ENCODE results near the gene DPYSL4. TPM values are rescaled to one million over a fixed set of nuclear protein-coding genes. Genes with fewer than 3 reads are reported as not detected.

DPYSL4 gene
- total RNA-seq, 1 donor from 2014 or later = 35.2 TPM

DNA sequence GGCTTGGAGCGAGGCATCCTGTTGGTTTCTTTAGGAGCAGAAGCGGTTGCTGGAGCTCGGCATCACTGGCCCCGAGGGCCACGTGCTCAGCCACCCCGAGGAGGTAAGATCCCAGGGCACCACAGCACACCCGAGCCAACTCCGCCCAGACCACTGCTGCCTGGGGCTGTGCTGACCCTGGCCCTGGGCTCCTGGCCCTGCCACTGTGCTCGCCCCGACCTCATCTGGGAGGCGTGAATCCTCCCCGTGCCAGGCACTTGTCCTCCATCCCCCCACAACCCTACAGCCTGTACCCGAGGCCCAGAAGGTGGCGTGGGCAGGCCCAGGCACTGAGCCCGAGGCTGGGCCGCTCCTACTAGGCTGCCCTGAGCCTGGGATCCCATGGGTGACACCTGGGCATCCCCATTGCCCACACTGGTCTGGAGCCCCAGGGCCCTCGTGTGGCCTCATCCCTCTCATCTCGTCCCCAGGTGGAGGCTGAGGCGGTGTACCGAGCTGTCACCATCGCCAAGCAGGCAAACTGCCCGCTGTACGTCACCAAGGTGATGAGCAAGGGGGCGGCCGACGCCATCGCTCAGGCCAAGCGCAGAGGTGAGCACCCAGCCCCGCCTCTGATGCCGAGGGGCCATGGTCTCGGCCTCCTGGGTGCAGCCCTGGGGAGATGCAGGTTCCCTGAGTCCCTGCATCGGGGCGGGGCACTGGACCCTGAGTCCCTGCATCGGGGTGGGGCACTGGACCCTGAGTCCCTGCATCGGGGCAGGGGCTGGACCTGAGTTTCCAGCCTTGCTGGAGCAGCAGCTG is 11.8 kb downstream of the DPYSL4 start:
- peaks cover 4% of the 10 kb centered on the region for H3K36me3 Mint-ChIP-seq (ENCODE audit: low read depth)
- peak; percentile 88 for DNase-seq (ENCODE audit: low spot score)
- TF ChIP-seq, protein P1, sequence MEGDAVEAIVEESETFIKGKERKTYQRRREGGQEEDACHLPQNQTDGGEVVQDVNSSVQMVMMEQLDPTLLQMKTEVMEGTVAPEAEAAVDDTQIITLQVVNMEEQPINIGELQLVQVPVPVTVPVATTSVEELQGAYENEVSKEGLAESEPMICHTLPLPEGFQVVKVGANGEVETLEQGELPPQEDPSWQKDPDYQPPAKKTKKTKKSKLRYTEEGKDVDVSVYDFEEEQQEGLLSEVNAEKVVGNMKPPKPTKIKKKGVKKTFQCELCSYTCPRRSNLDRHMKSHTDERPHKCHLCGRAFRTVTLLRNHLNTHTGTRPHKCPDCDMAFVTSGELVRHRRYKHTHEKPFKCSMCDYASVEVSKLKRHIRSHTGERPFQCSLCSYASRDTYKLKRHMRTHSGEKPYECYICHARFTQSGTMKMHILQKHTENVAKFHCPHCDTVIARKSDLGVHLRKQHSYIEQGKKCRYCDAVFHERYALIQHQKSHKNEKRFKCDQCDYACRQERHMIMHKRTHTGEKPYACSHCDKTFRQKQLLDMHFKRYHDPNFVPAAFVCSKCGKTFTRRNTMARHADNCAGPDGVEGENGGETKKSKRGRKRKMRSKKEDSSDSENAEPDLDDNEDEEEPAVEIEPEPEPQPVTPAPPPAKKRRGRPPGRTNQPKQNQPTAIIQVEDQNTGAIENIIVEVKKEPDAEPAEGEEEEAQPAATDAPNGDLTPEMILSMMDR (IDR thresholded peaks at IDR 0.05) = no peak
- H3K9me3 Mint-ChIP-seq (ENCODE audit: low read depth) = no peaks in the 10 kb centered on the region
- no peaks in the 10 kb centered on the region for H3K4me1 Mint-ChIP-seq (ENCODE audit: low read depth)
- H3K27me3 Mint-ChIP-seq (ENCODE audit: low read depth) = no peaks in the 10 kb centered on the region
- H3K27ac Mint-ChIP-seq (ENCODE audit: unreplicated experiment) = no peak overlapping the region
- H3K4me3 Mint-ChIP-seq (ENCODE audit: unreplicated experiment) = no peak overlapping the region

DNA sequence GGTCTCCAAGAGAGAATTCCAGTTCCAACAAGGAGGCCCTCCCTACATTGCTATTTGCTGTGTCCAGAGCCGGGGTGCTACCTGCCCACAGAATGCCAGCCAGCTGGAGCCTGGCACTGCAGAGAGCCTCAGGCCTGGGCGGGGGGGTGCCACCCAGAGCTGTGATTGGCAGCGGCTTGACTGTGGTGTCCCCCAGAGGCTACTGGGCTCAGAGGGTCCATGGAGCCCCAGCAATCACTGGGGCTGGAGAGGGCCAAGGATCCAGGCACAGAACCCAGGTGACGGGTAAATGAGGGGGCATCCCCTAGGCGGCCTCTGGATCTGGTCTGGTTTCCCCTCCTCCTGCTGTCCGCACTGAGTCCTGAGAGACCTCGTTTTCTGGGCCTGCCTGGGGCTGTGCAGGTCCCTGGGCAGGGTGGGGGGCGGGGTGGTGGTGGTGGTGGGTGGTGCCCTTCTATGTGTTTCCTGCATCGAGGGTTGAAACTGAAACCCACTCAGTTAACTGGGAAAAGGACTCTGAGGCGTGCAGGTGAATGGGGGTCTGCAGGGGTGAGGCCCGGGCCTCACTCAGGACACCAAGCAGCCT is 12.6 kb downstream of the DPYSL4 start:
- peaks cover 2% of the 10 kb centered on the region for H3K36me3 Mint-ChIP-seq (ENCODE audit: low read depth)
- TF ChIP-seq, protein P1 (IDR thresholded peaks at IDR 0.05) = no peak
- no peaks in the 10 kb centered on the region for H3K4me1 Mint-ChIP-seq (ENCODE audit: low read depth)
- DNase-seq (ENCODE audit: low spot score) = peak; percentile 67
- H3K9me3 Mint-ChIP-seq (ENCODE audit: low read depth) = no peaks in the 10 kb centered on the region
- H3K4me3 Mint-ChIP-seq (ENCODE audit: unreplicated experiment) = no peak overlapping the region
- H3K27me3 Mint-ChIP-seq (ENCODE audit: low read depth) = no peaks in the 10 kb centered on the region
- no peak overlapping the region for H3K27ac Mint-ChIP-seq (ENCODE audit: unreplicated experiment)

DNA sequence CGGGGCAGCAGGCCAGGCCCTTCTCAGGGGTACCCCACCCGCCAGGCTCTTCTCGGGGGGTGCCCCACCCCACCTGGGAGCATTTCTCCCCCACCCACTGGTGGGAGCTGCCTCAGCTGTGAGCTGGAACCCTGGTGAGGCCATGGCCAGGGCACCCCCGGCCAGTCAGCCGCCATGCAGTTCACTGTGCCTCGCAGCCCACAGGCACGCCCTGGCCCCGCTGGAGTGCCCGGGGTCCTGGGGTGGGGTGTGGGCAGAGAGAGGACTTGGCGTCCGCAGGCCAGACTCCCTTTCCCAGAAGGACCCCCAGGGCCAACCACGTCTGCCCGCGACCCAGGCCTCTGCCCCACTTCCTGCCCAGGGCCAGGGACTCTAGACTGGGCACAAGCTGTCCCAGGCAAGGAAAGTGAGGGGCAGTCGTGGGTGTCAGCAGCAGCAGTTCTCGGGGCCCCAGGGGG is 13.1 kb downstream of the DPYSL4 start:
- no peak overlapping the region for H3K27ac Mint-ChIP-seq (ENCODE audit: unreplicated experiment)
- no peaks in the 10 kb centered on the region for H3K27me3 Mint-ChIP-seq (ENCODE audit: low read depth)
- DNase-seq (ENCODE audit: low spot score) = no peak
- no peaks in the 10 kb centered on the region for H3K9me3 Mint-ChIP-seq (ENCODE audit: low read depth)
- no peaks in the 10 kb centered on the region for H3K36me3 Mint-ChIP-seq (ENCODE audit: low read depth)
- TF ChIP-seq, protein P1 (IDR thresholded peaks at IDR 0.05) = no peak
- no peak overlapping the region for H3K4me3 Mint-ChIP-seq (ENCODE audit: unreplicated experiment)
- H3K4me1 Mint-ChIP-seq (ENCODE audit: low read depth) = no peaks in the 10 kb centered on the region

DNA sequence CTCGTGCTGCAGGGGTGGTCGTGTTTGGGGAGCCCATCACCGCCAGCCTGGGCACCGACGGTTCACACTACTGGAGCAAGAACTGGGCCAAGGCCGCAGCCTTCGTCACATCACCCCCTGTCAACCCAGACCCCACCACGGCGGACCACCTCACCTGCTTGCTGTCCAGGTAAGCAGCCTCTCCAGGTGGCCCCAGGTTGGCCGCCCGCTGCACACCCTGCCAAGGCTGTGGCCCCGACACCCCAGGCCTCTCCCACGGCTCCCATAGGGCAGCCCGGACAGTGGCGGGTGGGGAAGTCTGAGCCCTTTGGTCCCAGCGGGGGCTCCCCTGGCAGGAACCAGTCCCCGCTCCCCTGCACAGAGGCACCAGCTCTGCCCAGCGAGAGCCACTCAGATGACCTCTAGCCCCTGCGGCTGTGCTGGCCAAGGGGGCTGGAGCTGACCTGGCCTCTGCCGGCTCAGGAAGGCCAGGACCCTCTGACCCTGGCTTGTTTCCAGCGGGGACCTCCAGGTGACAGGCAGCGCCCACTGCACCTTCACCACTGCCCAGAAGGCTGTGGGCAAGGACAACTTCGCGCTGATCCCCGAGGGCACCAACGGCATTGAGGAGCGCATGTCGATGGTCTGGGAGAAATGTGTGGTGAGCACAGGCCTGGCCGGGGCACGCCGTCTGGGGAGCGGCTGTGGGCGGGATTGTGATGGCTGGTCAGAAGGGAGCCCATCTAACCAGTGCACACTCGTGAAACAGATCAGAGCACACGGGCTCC is 13.8 kb downstream of the DPYSL4 start:
- H3K36me3 Mint-ChIP-seq (ENCODE audit: low read depth) = no peaks in the 10 kb centered on the region
- H3K4me3 Mint-ChIP-seq (ENCODE audit: unreplicated experiment) = no peak overlapping the region
- no peak overlapping the region for H3K27ac Mint-ChIP-seq (ENCODE audit: unreplicated experiment)
- TF ChIP-seq, protein P1 (IDR thresholded peaks at IDR 0.05) = no peak
- DNase-seq (ENCODE audit: low spot score) = no peak
- no peaks in the 10 kb centered on the region for H3K27me3 Mint-ChIP-seq (ENCODE audit: low read depth)
- no peaks in the 10 kb centered on the region for H3K4me1 Mint-ChIP-seq (ENCODE audit: low read depth)
- no peaks in the 10 kb centered on the region for H3K9me3 Mint-ChIP-seq (ENCODE audit: low read depth)
